Type B pancreatic cell (in vitro differentiated cells): ENCODE data around the gene ASGR1. TPM values are rescaled to one million over a fixed set of nuclear protein-coding genes. Genes with fewer than 3 reads are reported as not detected.

Source experiments
- DNase-seq: peaks from one replicate; pipeline ENCODE4 v3.0.0; 2021; ENCODE audit warnings: mixed read lengths; ENCODE audit not compliant: unreplicated experiment; ENCODE audit errors: extremely low spot score
- H3K27ac Mint-ChIP-seq: 2 replicates; pipeline ENCODE4 v1.8.0; 2021; ENCODE audit warnings: mild to moderate bottlenecking, mixed read lengths
- H3K27me3 Mint-ChIP-seq: 2 replicates; pipeline ENCODE4 v1.8.0; 2021; ENCODE audit warnings: mixed read lengths
- H3K36me3 Mint-ChIP-seq: 2 replicates; pipeline ENCODE4 v1.8.0; 2021; ENCODE audit warnings: mixed read lengths
- H3K4me1 Mint-ChIP-seq: one replicate; pipeline ENCODE4 v1.8.0; 2021; ENCODE audit warnings: mixed read lengths; ENCODE audit not compliant: unreplicated experiment
- H3K4me3 Mint-ChIP-seq: 2 replicates; pipeline ENCODE4 v1.8.0; 2021; ENCODE audit warnings: mild to moderate bottlenecking, mixed read lengths
- H3K9me3 Mint-ChIP-seq: 2 replicates; pipeline ENCODE4 v1.8.0; 2021; ENCODE audit warnings: mixed read lengths
- CTCF ChIP-seq: fragments of 200-600 bp; sonication (generic); conservative IDR thresholded peaks from 2 replicates; pipeline ENCODE4 v1.5.0; 2021; ENCODE audit warnings: antibody characterized with exemption, mild to moderate bottlenecking
- total RNA-seq: library from RNA; stranded (reverse); gene quantifications from 2 replicates; pipeline ENCODE4 v1.2.1, GENCODE V29; 2021; ENCODE audit warnings: low replicate concordance

The ASGR1 gene
- total RNA-seq, 1 donor from 2014 or later, result 9.7 TPM

GRCh38 chr17:7218758-7219157 is 39.6 kb upstream of the ASGR1 start:
- H3K9me3 Mint-ChIP-seq, result no peaks in the 10 kb centered on the region
- peak; percentile 62 for DNase-seq
- peaks cover 46% of the 10 kb centered on the region for H3K4me1 Mint-ChIP-seq
- peaks cover 5% of the 10 kb centered on the region for H3K36me3 Mint-ChIP-seq
- peaks cover 11% of the 10 kb centered on the region for H3K27me3 Mint-ChIP-seq
- TF ChIP-seq CTCF, result no peak
- H3K27ac Mint-ChIP-seq, result peak overlapping the region; percentile 97
- peak overlapping the region; percentile 97 for H3K4me3 Mint-ChIP-seq

GRCh38 chr17:7218166-7218565 is 39.0 kb upstream of the ASGR1 start:
- peak overlapping the region; percentile 97 for H3K27ac Mint-ChIP-seq
- peaks cover 52% of the 10 kb centered on the region for H3K4me1 Mint-ChIP-seq
- no peak for DNase-seq
- peaks cover 5% of the 10 kb centered on the region for H3K36me3 Mint-ChIP-seq
- no peaks in the 10 kb centered on the region for H3K9me3 Mint-ChIP-seq
- H3K27me3 Mint-ChIP-seq, result peaks cover 16% of the 10 kb centered on the region
- peak overlapping the region; percentile 97 for H3K4me3 Mint-ChIP-seq
- no peak for TF ChIP-seq CTCF

- Mint-ChIP-seq H3K27ac (peak overlapping the region; percentile 82), H3K4me1 (peaks cover 53% of the 10 kb centered on the region), H3K9me3 (no peaks in the 10 kb centered on the region), H3K36me3 (peaks cover 5% of the 10 kb centered on the region), H3K4me3 (peak overlapping the region; percentile 97), H3K27me3 (peaks cover 18% of the 10 kb centered on the region)
- TF ChIP-seq CTCF, result no peak
- DNase-seq, result no peak
These were observed 38.2 kb upstream of the ASGR1 start for GRCh38 chr17:7217113-7217987.

GRCh38 chr17:7216242-7217112 is 37.3 kb upstream of the ASGR1 start:
- H3K27ac Mint-ChIP-seq, result peak overlapping the region; percentile 69
- peaks cover 24% of the 10 kb centered on the region for H3K27me3 Mint-ChIP-seq
- TF ChIP-seq CTCF, result no peak
- peak overlapping the region; percentile 95 for H3K4me3 Mint-ChIP-seq
- H3K4me1 Mint-ChIP-seq, result peaks cover 60% of the 10 kb centered on the region
- H3K36me3 Mint-ChIP-seq, result peaks cover 5% of the 10 kb centered on the region
- no peaks in the 10 kb centered on the region for H3K9me3 Mint-ChIP-seq
- DNase-seq, result no peak

GRCh38 chr17:7215652-7216180 is 36.5 kb upstream of the ASGR1 start:
- no peak for TF ChIP-seq CTCF
- peak overlapping the region; percentile 95 for H3K4me3 Mint-ChIP-seq
- H3K27ac Mint-ChIP-seq, result peak overlapping the region; percentile 98
- H3K4me1 Mint-ChIP-seq, result peaks cover 53% of the 10 kb centered on the region
- peaks cover 5% of the 10 kb centered on the region for H3K36me3 Mint-ChIP-seq
- H3K27me3 Mint-ChIP-seq, result peaks cover 24% of the 10 kb centered on the region
- no peaks in the 10 kb centered on the region for H3K9me3 Mint-ChIP-seq
- DNase-seq, result no peak
